Measurements from ENCODE around the gene DPH7.
A peak's percentile ranks its signal among the peaks of the same experiment; 100 is the strongest.
"Not testable (repeated sequence)": the region's sequence is repeated elsewhere in the genome, so short reads cannot be mapped to it uniquely, and the experiment has no call there.

The DPH7 gene

GRCh38 chr9:137575364-137575715, 3.4 kb downstream of the DPH7 start:
- Mint-ChIP-seq H3K4me1 (peaks cover 34% of the 10 kb centered on the region), H3K27ac (no peak overlapping the region), H3K27me3 (no peaks in the 10 kb centered on the region), H3K9me3 (no peaks in the 10 kb centered on the region), H3K4me3 (no peak overlapping the region), H3K36me3 (peaks cover 7% of the 10 kb centered on the region)

GRCh38 chr9:137574192-137574591, 4.5 kb downstream of the DPH7 start:
- Mint-ChIP-seq H3K27ac (no peak overlapping the region), H3K4me3 (no peak overlapping the region), H3K27me3 (no peaks in the 10 kb centered on the region), H3K4me1 (peaks cover 36% of the 10 kb centered on the region), H3K36me3 (peaks cover 9% of the 10 kb centered on the region), H3K9me3 (no peaks in the 10 kb centered on the region)

DNA sequence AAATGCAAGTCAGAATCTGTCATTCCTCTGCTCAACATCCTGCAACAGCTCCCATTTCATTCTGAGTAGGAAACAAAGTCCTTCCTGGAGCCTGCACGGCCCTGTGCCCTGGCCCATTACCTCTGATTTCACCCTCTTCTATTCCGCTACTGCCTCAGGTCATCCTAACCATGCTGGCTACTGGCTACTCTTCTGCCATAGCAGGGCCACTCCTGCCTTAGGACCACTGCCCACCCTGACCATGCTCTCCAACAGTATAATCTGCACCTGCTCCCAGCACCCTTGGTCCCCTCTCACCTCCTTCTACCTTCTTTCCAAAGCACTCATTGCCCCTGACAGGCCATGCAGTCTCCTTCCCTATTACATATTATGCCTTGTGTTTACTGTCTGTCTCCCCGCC, 8.2 kb downstream of the DPH7 start:
- Mint-ChIP-seq H3K27ac (no peak overlapping the region), H3K27me3 (no peaks in the 10 kb centered on the region), H3K36me3 (peaks cover 9% of the 10 kb centered on the region), H3K4me1 (peaks cover 22% of the 10 kb centered on the region), H3K9me3 (no peaks in the 10 kb centered on the region), H3K4me3 (no peak overlapping the region)

- H3K27ac Mint-ChIP-seq, result peak overlapping the region; percentile 62
- H3K27me3 Mint-ChIP-seq, result no peaks in the 10 kb centered on the region
- peaks cover 7% of the 10 kb centered on the region for H3K36me3 Mint-ChIP-seq
- peaks cover 14% of the 10 kb centered on the region for H3K4me1 Mint-ChIP-seq
- H3K4me3 Mint-ChIP-seq, result no peak overlapping the region
- no peaks in the 10 kb centered on the region for H3K9me3 Mint-ChIP-seq
Measured at GRCh38 chr9:137569609-137570203, 9.0 kb downstream of the DPH7 start.

- not testable (repeated sequence) for H3K27me3 Mint-ChIP-seq, H3K4me3 Mint-ChIP-seq, H3K27ac Mint-ChIP-seq
Measured at GRCh38 chr9:137568445-137568844, 10.3 kb downstream of the DPH7 start.

DNA sequence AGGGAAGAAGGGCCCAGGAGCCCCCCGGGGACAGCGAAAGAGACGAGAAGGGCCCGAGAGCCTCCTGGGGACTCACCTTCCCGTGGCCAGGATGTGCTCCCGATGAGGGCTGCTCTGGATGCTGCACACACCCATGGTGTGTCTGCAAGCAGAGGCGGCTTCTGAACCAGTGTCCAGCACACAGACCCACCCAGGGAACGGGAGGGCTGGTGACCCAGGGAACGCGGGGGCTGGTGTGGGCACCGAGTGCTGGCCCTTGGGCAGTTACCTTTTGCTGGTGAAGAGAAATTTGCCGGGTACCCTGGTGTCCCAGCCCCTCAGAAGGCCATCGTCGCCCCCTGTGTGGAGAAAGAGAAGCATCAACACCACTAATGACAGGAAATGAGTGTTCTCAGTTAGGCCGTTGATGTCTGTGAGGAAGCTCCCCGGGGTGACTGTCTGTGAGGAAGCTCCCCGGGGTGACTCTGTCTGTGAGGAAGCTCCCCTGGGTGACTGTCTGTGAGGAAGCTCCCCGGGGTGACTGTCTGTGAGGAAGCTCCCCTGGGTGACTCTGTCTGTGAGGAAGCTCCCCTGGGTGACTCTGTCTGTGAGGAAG, 13.8 kb downstream of the DPH7 start:
- H3K4me1 Mint-ChIP-seq, result peaks cover 14% of the 10 kb centered on the region
- H3K27ac Mint-ChIP-seq, result peak overlapping the region; percentile 55
- H3K4me3 Mint-ChIP-seq, result no peak overlapping the region
- H3K36me3 Mint-ChIP-seq, result peaks cover 11% of the 10 kb centered on the region
- H3K27me3 Mint-ChIP-seq, result no peaks in the 10 kb centered on the region
- no peaks in the 10 kb centered on the region for H3K9me3 Mint-ChIP-seq

More at GRCh38 chr9:137568445-137568844, 10.3 kb downstream of the DPH7 start:
- H3K4me1 Mint-ChIP-seq, result peaks cover 21% of the 10 kb centered on the region
- peaks cover 14% of the 10 kb centered on the region for H3K36me3 Mint-ChIP-seq
- not testable (repeated sequence) for H3K9me3 Mint-ChIP-seq

GRCh38 chr9:137564134-137564533, 14.6 kb downstream of the DPH7 start:
- H3K27me3 Mint-ChIP-seq, result no peaks in the 10 kb centered on the region
- no peak overlapping the region for H3K4me3 Mint-ChIP-seq
- peaks cover 14% of the 10 kb centered on the region for H3K36me3 Mint-ChIP-seq
- no peaks in the 10 kb centered on the region for H3K9me3 Mint-ChIP-seq
- no peak overlapping the region for H3K27ac Mint-ChIP-seq
- H3K4me1 Mint-ChIP-seq, result peaks cover 14% of the 10 kb centered on the region

DNA sequence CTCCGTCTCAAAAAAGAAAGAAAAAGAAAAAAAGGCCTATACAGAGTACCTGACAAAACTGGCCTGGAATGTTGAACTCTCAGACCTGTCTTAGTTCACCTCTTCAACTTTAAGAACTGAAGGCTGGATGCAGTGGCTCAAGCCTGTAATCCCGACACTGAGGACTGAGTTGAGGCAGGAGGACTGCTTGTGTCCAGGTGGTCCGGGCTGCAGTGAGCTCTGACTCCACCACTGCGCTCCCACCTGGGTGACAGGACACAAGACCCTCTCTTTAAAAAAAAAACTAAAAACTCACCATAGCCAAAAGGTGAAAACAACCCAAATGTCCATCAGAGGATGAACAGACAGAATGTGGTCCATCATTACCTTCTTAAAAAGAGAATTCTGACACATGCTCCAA, 20.6 kb downstream of the DPH7 start:
- no peaks in the 10 kb centered on the region for H3K27me3 Mint-ChIP-seq
- no peak overlapping the region for H3K4me3 Mint-ChIP-seq
- H3K4me1 Mint-ChIP-seq, result peaks cover 3% of the 10 kb centered on the region
- peaks cover 8% of the 10 kb centered on the region for H3K36me3 Mint-ChIP-seq
- no peak overlapping the region for H3K27ac Mint-ChIP-seq
- H3K9me3 Mint-ChIP-seq, result no peaks in the 10 kb centered on the region

DNA sequence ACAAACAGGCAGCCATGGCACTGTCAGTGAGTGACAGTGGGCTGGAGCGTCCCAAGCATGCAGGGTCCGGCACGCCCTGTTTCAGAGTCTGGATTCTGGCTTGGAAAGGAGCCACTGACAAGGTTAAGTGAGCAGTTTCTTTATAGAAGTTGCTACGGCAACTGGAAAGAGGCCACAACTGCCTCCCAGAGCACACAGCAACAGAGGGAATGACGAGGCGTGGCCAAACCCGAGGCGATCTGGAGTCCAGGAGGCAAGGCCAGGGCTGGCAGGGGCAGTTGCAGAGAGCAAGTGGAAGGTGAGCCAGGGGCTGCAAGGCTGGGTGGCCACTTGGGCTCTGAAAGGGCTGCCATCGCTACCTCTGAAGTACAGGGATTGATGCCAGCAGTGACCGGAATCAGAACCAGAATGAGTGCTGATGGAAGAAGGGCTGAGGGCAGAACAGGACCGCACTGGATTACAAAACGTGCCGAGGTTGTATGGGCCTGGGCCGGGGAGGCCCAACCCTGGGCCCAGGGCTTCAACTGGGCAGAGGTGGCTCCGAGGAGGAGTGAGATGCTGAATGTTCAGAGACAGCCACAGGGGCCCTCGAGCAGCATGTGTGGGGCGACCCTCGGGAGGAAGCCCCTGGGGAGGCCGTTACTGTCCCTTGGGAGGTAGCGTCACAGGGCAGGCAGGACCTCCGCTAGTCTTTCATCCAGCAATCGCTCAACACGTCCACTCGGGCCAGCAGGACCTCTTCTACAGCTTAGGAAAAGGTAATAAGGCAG, 22.5 kb downstream of the DPH7 start:
- Mint-ChIP-seq H3K36me3 (peaks cover 8% of the 10 kb centered on the region), H3K27ac (no peak overlapping the region), H3K9me3 (no peaks in the 10 kb centered on the region), H3K4me3 (no peak overlapping the region), H3K4me1 (peaks cover 8% of the 10 kb centered on the region), H3K27me3 (no peaks in the 10 kb centered on the region)

- peaks cover 11% of the 10 kb centered on the region for H3K4me1 Mint-ChIP-seq
- no peak overlapping the region for H3K27ac Mint-ChIP-seq
- H3K27me3 Mint-ChIP-seq, result no peaks in the 10 kb centered on the region
- peaks cover 8% of the 10 kb centered on the region for H3K36me3 Mint-ChIP-seq
- H3K4me3 Mint-ChIP-seq, result no peak overlapping the region
- no peaks in the 10 kb centered on the region for H3K9me3 Mint-ChIP-seq
Measured at GRCh38 chr9:137555179-137555578, 23.5 kb downstream of the DPH7 start.

DNA sequence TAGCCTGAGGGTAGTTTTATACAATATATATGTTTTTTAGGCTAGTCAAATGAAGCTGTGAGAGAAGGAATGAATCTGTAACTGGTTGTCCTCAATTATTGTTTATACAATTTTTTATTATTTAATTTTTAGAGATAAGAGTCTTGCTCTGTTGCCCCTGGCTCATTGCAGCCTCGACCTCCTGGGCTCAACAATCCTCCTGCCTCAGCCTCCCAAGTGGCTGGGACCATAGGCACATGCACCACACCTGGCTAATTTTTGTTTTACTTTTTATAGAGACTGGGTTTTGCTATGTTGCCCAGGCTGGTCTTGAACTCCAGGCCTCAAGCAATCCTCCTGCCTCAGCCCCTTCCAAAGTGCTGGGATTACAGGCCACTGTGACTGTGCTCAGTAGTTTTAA, 24.4 kb downstream of the DPH7 start:
- H3K27me3 Mint-ChIP-seq, result no peaks in the 10 kb centered on the region
- peaks cover 18% of the 10 kb centered on the region for H3K4me1 Mint-ChIP-seq
- peaks cover 4% of the 10 kb centered on the region for H3K36me3 Mint-ChIP-seq
- H3K9me3 Mint-ChIP-seq, result no peaks in the 10 kb centered on the region
- H3K27ac Mint-ChIP-seq, result no peak overlapping the region
- no peak overlapping the region for H3K4me3 Mint-ChIP-seq

GRCh38 chr9:137553654-137554053, 25.1 kb downstream of the DPH7 start:
- Mint-ChIP-seq H3K4me3 (peak overlapping the region; percentile 41), H3K4me1 (peaks cover 22% of the 10 kb centered on the region)
- not testable (repeated sequence) for H3K27ac Mint-ChIP-seq, H3K36me3 Mint-ChIP-seq, H3K9me3 Mint-ChIP-seq, H3K27me3 Mint-ChIP-seq

GRCh38 chr9:137552022-137552768, 26.5 kb downstream of the DPH7 start:
- no peaks in the 10 kb centered on the region for H3K27me3 Mint-ChIP-seq
- H3K4me1 Mint-ChIP-seq, result peaks cover 26% of the 10 kb centered on the region
- H3K27ac Mint-ChIP-seq, result peak overlapping the region; percentile 72
- H3K9me3 Mint-ChIP-seq, result no peaks in the 10 kb centered on the region
- peak overlapping the region; percentile 91 for H3K4me3 Mint-ChIP-seq
- H3K36me3 Mint-ChIP-seq, result peaks cover 4% of the 10 kb centered on the region

- H3K36me3 Mint-ChIP-seq, result peaks cover 4% of the 10 kb centered on the region
- H3K4me1 Mint-ChIP-seq, result peaks cover 26% of the 10 kb centered on the region
- no peaks in the 10 kb centered on the region for H3K9me3 Mint-ChIP-seq
- peak within 1 kb of the TSS; percentile 72 for H3K27ac Mint-ChIP-seq
- peak within 1 kb of the TSS; percentile 91 for H3K4me3 Mint-ChIP-seq
- H3K27me3 Mint-ChIP-seq, result no peaks in the 10 kb centered on the region
Measured at GRCh38 chr9:137551264-137552021, 27.3 kb downstream of the DPH7 start, which contains the start of gene MRPL41. Gene MRPL41, plus strand, starts transcription at chr9:137551879. Its CDS starts 203 bp downstream, at chr9:137552082.

GRCh38 chr9:137550958-137551263, 27.8 kb downstream of the DPH7 start:
- not testable (repeated sequence) for H3K9me3 Mint-ChIP-seq, H3K27me3 Mint-ChIP-seq, H3K36me3 Mint-ChIP-seq, H3K4me3 Mint-ChIP-seq, H3K27ac Mint-ChIP-seq
- H3K4me1 Mint-ChIP-seq, result peaks cover 28% of the 10 kb centered on the region
